Measurements from ENCODE around the gene TRMT61B. TPM values are rescaled to one million over a fixed set of nuclear protein-coding genes. Genes with fewer than 3 reads are reported as not detected.

The TRMT61B gene
- total and polyA plus RNA-seq, 9 of the 15 experiments (the other 6 are each of a cell fraction or from before 2014, with no cell fraction given) = 13.2 to 28.3 (median 19.5) TPM

- no peak for TF ChIP-seq ZBTB49 (CRISPR knock-in tag; IDR thresholded peaks at IDR 0.05; ENCODE audit: borderline replicate concordance)
- no peak for TF ChIP-seq ZNF146 (CRISPR knock-in tag; IDR thresholded peaks at IDR 0.05; ENCODE audit: unreplicated experiment)
- TF ChIP-seq ZNF76 (CRISPR knock-in tag; IDR thresholded peaks at IDR 0.05; ENCODE audit: borderline replicate concordance) = no peak
- no peak for TF ChIP-seq CCAR2 (IDR thresholded peaks at IDR 0.05; ENCODE audit: low read depth, low read length)
Measured at GRCh38 chr2:28871620-28872019, 1.5 kb upstream of the TRMT61B start (continued).

- H3K27ac ChIP-seq (ENCODE audit: extremely low read depth, low read depth, low read length) = peak overlapping the region; percentile 93
- ChIA-PET CTCF (ENCODE audit: low intra/inter-chr PET ratio) (no interaction called here), POLR2A (interaction anchor here (0.8 to 1.4 kb wide), 7 partner anchors 10 to 41 kb away, joined by 3 to 9 read pairs (median 5); partner anchors contain the start of gene WDR43)
- FAIRE-seq (peak; percentile 23), ATAC-seq (peak; percentile 45), DNase-seq (ENCODE audit: extremely low read depth in 1 of 4, low spot score in 3 of 4) (peak in 1 of 4 experiments; percentile 11)
- in situ Hi-C loops (cut with MboI) = no loop called here
- H3K79me2 ChIP-seq (ENCODE audit: control insufficient read depth, insufficient read depth, low read length) = peaks cover 54% of the 10 kb centered on the region
- intact Hi-C loops (cut with micrococcal nuclease) = loop anchor here (2.0 kb wide), 1 partner anchor 25 kb away; the partner anchor contains the start of gene WDR43
- no TSS peak for BruUV-seq (replicated peaks)
- under 1% methylated on average over 29 of the region's 29 CpGs for WGBS (ENCODE audit: insufficient coverage, low coverage, missing lambda C conversion rate)
- no peaks in the 10 kb centered on the region for H3K9me1 ChIP-seq (ENCODE audit: control insufficient read depth, insufficient read depth, low read length)
- peaks cover 18% of the 10 kb centered on the region; the same call in 2 of the 3 replicates for H3K36me3 ChIP-seq (ENCODE audit: control insufficient read depth, insufficient read depth, low read length)
- peak overlapping the region; percentile 90 to 98 for H3K9ac ChIP-seq (ENCODE audit: insufficient read depth in 1 of 2, low read depth in 2 of 2, low read length in 2 of 2)
- H3K4me3 ChIP-seq = peak overlapping the region; percentile 94
- H4K20me1 ChIP-seq (replicated peaks; ENCODE audit: control insufficient read depth, insufficient read depth, low read length) = no peaks in the 10 kb centered on the region
- no peaks in the 10 kb centered on the region for H3K9me3 ChIP-seq (replicated peaks; ENCODE audit: control insufficient read depth, insufficient read depth, low read depth, low read length)
- H2AFZ ChIP-seq (ENCODE audit: low read depth, low read length) = peak overlapping the region; percentile 98
- peaks cover 4 to 12% of the 10 kb centered on the region in 2 experiments; a peak in 4 of 5 replicates for H3K4me1 ChIP-seq (replicated peaks in 1 of 2; ENCODE audit: control insufficient read depth in 2 of 2, insufficient read depth in 2 of 2, low read length in 2 of 2)
- no peaks in the 10 kb centered on the region for H3K27me3 ChIP-seq (ENCODE audit: control insufficient read depth in 2 of 2, insufficient read depth in 2 of 2, low read length in 2 of 2)
- H3K4me2 ChIP-seq (ENCODE audit: insufficient read depth, low read length) = peak overlapping the region; percentile 98
- no peak for TF ChIP-seq BMI1 (IDR thresholded peaks at IDR 0.05; ENCODE audit: low read length)
- TF ChIP-seq BCOR (IDR thresholded peaks at IDR 0.05) = no peak
- TF ChIP-seq AFF4 (CRISPR knock-in tag; IDR thresholded peaks at IDR 0.05) = peak; percentile 85; the same call in 1 of the 2 replicates
- no peak for TF ChIP-seq NONO (IDR thresholded peaks at IDR 0.05; ENCODE audit: low read depth in 2 of 2, low read length in 1 of 2)
- no peak for TF ChIP-seq ZNF224 (CRISPR knock-in tag; IDR thresholded peaks at IDR 0.05)
- TF ChIP-seq TEAD1 (CRISPR knock-in tag; IDR thresholded peaks at IDR 0.05) = no peak
- no peak for TF ChIP-seq ILF3 (IDR thresholded peaks at IDR 0.05; ENCODE audit: borderline replicate concordance)
Measured at GRCh38 chr2:28869494-28870145, 489 bp downstream of the TRMT61B start.
